Skin of body (tissue), 2 donors: ENCODE data around the gene TRAPPC3. TPM values are rescaled to one million over a fixed set of nuclear protein-coding genes. Genes with fewer than 3 reads are reported as not detected.

Source experiments
- DNase-seq: peaks from one replicate; lab custom pipeline; 2025; lab: John Stamatoyannopoulos, UW
- total RNA-seq: library from RNA; depleted of rRNA; stranded (reverse); fragments of >200 nt; gene quantifications from one replicate; pipeline ENCODE4 v1.2.3, GENCODE V29; 2014

The TRAPPC3 gene
- total RNA-seq, 1 donor from 2014 or later, result 35.7 TPM

DNA sequence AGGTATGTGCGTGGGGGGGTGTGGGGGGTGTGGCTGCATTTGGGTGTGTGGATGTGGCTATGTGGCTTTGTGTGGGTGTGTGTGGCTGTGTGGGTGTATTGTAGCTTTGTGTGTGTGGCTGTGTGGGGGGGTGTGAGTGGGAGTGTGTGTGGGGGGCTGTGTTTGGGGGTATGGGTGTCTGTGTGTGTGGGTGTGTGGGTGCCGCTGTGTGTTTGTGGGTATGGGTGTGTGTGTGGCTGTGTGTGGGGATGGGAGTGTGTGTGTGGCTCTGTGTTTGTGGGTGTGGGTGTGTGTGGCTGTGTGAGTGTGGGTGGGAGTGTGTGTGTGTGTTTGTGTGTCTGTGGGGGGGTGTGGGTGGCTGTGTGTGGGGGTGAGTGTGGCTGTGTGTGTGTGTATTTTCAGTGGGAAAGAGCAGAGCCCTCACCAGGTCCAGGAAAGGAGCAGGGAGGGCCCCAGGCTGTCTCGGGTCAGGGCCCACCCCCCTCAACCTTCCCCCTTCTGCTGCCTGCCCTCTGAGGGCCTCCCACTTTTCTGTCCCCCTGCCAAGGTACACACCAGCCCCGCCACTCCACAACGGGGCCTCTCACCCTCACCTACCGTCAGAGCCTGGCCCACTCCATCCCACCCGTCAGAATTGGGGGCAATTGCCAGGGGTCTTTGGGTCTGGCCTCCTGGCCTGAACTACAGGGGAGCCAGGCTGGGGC lies 22.3 kb downstream of the TRAPPC3 start:
- no peak for DNase-seq

- DNase-seq, result no peak
Measured at GRCh38 chr1:36126005-36126716, 23.1 kb downstream of the TRAPPC3 start.

DNA sequence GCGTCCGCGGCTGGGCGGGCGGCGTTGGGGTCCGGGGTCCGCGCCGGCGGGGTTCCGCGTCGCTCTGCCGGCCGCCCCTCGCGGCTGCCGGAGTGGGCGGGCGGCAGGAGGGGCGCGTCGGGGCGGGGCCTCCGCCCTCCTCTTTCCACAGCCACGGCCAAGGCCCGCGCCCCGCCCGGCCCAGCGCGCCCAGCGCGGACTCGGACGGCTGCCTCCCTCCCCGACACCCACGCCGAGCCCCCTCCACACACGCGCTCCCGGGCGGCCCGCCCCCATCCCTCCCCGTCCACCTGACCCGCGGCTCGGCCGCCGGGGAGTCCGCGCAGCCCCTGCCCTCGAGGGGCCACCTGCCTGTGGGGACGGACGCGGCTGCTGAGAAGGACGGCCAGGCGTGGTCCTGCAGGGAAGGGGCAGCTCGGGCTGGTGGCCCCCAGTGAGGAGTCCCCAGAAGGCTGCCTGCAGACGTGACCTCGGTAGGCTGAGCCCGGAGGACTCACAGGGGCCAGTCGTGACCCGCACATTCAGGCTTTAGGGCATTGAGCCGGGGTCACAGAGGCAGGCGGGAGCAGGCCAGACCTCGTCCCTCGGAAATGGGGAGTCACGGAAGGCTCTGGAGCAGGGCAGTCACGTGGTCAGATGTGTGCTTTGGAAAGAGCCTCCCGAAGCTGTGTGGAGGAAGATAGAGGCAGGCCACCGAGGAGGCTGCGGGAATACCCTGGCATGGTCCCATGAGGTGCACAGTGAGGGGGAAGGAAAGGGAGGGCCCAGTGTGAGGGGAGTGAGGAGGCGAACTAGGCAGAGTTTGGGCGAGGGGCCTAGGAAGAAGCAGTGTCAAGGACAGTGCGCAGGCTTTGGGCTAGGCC lies 23.9 kb downstream of the TRAPPC3 start, which contains the start of gene COL8A2:
TSS of gene COL8A2 (minus strand) at position 94 of the 863 bp plus-strand sequence. CDS start 24,980 bp downstream, outside the sequence.
- DNase-seq, result no peak

- DNase-seq, result no peak
Measured at GRCh38 chr1:36124404-36125128, 24.7 kb downstream of the TRAPPC3 start.

DNA sequence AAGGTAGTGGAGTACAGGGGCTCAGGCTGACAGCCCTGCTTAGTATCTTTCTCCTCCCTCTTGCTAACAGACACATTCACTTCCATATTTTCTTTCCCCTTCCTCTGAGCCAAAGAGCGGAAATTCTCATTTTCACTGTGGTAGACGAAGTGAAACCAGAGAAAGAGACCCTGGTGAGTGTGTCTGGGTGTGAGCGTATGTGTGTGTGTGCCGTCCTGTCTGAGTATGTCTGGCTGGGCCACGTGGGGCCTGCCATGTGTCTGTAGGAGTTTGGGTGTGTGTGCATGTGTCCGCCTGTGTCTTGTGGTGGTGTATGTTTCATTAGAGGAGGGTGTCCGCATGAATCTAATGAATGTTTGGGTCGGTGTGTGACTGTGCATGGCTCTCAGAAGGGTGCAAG lies 25.9 kb downstream of the TRAPPC3 start:
- no peak for DNase-seq

DNA sequence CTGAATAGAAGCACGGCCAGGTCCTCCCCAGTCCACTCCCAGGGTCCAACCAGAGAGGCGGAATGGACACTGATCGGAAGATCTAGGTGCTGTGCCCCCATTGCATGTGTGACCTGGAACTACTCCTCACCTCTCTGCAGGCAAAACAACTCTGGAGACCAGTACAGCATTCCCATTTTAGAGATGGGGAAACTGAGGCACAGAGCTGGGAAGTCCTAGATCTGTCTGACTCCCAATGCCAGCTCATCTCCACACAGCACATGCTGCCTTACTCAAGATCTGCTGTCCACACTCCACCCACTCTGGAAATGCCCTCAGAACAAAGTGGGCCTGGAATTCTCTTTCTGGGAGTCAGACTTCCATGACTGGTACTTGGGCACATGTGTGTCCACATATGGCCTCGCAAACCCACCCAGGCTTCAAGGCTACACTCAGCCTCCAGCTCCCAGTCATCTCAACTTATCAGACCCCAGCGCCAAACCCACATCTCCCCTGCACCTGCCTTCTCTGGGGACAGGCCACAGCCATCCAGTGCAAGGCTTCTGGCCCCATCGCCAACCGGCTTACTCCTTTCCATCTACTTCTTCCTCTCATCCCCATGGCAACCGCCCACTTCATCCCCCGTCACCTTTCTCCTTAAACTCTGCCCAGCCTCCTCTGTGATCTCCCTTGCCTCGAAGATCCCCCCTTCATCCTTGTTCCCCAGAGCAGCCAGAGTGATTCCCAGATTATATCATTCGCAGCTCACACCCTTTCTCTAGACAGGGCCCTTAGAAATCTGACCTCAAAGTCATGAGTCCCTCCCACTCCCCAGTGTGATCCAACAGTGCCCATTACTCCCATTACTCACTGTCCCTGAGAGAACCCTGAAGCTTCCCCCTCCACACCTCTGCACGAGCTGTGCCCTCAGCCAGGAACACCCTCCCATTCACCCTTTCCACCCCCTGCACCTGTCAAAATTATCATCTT lies 26.9 kb downstream of the TRAPPC3 start:
- DNase-seq, result no peak

DNA sequence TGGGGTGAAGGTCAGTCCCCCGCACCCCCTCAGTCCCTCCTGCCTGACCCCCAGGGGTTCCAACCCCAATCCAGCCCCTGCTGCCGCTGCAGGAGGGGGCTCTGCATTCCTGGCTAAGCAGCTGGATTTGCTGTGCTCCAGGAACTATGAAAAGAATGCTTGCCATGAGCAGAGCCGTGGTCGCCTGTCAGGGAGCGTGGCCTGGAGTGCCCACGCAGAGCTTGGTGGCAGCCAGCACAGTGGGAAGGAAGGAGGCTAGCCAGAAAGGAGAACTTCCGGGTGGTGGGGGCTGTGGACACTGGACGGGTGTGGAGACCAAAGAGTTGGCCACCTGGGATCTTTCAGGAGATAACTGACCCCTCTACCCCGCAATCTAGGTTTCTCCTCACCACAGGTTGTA lies 29.8 kb downstream of the TRAPPC3 start:
- no peak for DNase-seq

DNA sequence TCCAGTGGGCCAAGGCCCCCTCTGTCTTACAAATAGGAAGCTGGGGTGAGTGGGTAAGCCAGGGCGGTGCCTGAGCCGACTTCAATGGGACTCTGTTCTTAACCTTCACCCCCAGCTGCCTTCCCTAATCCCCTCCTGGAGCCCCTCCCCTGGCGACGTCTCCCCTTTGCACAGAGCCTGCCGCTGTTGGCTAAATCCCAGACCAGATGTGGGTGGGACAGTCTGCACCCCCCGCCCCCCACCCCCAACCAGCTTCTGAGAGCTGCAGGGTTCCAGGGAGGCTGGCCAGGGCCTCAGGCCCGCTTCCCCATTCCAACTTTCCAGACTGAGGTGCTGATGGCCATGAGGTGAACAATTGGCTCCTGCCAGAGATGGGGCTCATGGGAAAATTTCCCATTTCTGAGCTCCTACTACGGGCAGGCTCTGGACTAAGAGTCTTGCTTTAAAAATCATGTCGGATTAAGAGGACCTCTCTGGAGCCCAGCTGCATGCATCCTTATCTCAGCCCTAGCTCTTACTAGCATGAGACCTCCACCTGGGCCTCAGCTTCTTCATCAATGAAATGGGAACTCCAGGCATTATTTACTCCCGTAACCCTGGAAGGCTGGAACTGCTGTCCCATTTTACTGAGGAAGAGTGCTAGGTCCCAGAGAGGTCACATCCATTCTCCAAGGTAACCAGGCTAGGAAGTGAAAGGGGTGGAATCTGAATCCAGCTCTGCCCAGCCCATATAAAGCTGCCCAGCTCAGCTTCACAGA lies 30.7 kb downstream of the TRAPPC3 start:
- no peak for DNase-seq

DNA sequence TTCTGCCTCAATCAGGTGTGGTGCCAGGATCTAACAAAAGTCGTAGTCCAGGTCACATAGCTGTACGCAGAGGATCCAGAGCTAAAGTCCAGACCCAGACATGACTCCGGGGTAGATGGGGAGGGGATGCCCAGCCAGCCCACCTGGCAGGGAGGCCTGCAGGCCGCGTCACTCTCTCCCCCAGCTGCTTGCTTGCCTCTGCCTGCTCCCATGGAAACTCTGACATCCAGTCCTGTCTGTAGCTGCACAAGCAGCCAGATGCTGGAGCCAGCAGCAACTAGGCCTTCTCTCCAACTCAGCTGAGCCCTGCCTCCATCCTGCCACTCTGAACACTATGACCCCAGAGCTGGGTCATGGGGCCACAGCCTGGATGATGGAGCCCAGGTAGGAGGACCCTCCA lies 32.4 kb downstream of the TRAPPC3 start:
- no peak for DNase-seq

DNA sequence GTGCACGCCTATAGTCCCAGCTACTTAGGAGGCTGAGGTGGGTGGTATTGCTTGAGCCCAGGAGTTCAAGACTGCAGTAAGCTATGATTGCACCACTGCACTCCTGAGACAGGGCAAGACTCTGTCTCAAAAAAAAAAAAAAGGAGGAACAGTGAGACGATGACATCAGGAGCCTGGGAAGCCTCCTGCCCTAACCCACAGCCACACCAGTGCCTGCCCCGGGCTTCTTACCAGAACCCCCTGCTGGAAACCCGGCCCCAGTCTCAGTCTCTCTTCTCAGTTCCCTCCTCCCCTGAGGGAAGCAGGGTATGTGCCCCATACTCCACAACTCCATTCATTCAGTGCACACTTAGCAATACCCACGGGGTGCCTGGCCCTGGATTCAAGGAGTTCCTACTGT lies 33.4 kb downstream of the TRAPPC3 start:
- DNase-seq, result no peak

GRCh38 chr1:36115200-36115669 lies 34.1 kb downstream of the TRAPPC3 start:
- peak; percentile 42 for DNase-seq

DNA sequence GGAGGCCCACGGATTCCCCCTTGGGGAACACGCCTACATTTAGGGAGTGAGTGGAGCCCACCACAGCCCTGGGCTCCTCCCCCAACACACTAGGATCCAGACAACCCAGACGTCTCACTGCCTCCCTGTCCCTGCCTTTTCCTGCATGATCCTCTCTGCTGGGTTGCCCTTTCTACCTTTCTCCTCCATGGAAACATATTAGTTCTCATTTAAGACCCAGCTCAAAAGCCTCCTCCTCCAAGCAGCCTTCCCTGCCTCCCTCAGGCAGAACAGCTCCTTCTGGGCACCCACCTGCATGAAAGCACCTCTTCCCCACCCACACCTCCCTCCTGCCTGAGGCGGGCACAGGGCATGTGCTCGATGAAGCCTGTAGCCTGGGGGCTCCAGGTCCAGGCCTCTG lies 34.9 kb downstream of the TRAPPC3 start:
- DNase-seq, result no peak

- DNase-seq, result no peak
Measured at GRCh38 chr1:36112823-36113222, 36.5 kb downstream of the TRAPPC3 start.

DNA sequence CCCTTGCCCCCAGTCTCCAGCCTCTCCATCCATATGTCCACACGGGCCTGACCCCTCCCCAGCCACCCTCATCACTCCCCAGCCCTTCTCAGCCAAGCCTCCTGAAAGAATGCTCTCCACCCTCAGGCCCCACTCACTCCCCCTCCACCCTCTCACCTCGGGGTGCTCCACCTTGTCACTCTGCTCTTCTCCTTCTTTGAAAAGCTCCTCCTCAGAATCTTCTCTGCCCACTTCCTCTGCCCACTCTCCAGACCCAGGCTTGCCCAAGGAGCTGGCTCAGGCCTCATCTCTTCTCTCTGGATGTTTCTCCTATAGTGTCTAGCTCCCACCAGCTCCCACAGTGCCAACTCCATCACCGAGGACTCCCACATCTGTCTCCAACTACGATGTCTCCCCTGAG lies 38.1 kb downstream of the TRAPPC3 start:
- no peak for DNase-seq

DNA sequence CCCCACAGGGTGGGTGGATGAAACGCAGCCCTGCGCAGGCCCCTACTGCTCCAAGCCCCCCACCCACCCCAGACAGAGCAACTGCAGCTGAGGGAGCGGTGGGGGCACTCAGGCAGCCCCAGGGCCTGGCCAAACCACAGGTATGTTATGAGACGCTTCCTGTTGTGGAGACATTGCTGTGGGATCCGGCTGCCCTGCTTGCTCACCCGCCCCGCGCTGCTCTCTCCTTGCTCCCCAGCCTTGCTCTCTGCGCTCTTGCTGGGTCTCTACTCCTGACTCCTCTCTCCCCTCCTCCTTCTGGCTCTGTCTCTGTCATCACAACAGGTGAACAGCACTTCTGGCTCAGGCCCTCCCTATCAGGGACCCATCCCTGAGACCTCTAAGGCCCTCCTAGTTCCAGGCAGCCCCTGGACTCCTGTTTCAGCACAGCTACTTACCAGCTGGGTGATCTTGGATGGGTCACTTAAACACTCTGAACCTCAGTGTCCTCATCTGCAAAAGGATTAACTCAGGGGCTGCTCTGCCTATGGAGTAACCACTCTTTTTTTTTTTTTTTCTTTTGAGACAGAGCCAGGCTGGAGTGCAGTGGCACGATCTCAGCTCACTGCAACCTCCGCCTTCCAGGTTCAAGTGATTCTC lies 40.1 kb downstream of the TRAPPC3 start:
- no peak for DNase-seq

- DNase-seq, result no peak
Measured at GRCh38 chr1:36108314-36108713, 41.0 kb downstream of the TRAPPC3 start.

DNA sequence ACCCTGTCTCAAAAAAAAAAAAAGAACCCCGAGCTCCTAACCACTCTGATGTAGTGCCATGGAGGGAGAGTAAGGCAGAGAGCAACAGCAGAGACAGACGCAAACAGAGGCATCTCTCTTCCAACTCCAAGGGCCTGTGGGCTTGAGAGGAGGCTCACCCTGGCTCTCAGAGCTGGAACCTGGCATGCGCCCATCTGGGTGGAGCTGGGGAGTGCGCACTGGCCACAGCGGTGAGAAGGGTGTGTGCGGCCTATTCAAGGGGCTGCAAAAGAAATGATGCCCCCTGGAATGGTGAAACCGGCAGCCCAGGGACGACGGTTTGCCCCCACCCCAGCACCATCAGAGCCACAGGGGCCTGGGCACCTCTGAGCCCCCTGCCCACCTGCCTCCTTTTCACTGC lies 41.9 kb downstream of the TRAPPC3 start:
- DNase-seq, result no peak

DNA sequence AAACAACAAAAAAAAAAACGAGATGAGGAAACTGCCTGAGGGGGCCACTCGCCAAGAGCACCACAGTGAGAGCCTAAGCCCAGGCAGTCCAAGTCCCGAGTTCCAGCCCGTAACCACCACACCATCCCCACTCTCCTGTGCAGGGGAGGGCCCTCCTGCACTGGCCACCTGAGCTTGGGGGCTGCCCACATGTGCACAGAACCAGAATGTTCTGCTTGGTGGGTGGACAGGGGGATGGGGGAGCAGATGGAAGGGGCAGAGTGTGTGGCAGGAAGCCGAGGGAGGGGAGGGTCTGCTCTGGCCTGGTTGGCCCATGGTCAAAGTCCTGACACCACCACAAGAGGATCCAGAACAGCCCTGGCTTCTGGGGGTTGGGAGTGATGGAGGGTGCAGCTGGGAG lies 43.0 kb downstream of the TRAPPC3 start:
- no peak for DNase-seq

DNA sequence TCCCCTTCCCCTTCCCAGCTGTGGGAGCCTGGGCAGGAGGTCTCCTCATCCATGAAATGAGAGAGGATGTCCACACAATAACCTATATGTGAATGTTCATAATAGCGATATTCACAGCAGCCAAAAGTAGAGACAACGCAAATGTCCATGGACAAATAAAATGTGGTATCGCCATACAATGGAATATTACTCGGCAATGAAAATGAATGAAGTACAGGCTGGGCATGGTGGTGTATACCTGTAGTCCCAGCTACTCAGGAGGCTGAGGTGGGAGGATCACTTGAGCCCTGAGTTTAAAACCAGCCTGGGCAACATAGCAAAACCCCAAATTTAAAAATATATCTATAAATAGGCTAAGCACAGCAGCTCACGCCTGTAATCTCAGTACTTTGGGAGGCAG lies 47.7 kb downstream of the TRAPPC3 start:
- no peak for DNase-seq
